ENCODE data around the gene GRK1. TPM values are rescaled to one million over a fixed set of nuclear protein-coding genes. Genes with fewer than 3 reads are reported as not detected.

Gene GRK1
- total and polyA plus RNA-seq, 10 donors = not detected

DNA sequence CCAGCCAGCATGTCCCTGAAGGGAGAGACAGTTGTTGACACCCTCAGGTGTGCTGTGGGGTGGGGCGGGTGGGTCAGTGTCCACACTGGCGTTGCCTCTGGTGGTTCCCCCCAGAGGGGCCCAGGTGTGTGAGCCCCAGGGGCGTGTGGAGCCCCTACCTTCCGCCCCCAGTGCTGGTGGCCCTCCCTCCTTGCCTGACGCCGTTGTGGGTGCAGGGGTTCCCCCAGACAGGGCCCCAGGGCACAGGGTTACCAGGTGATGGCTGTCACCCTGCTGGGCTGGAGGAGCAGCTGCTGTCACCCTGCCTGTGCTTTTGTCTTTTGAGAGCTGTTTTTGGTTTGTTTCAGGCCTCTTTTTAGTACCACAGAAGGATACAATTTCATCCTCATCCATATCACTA lies 36.2 kb upstream of the GRK1 start:
- intact Hi-C loops (cut with DNase I; ENCODE audit: low total_unique reads) = no loop called here
- H3K27me3 ChIP-seq (replicated peaks in 1 of 7) = no peaks in the 10 kb centered on the region
- H3K4me3 ChIP-seq = no peak overlapping the region
- DNase-seq = peak; percentile 57
- no peak overlapping the region for H3K27ac ChIP-seq
- TF ChIP-seq, protein P1, sequence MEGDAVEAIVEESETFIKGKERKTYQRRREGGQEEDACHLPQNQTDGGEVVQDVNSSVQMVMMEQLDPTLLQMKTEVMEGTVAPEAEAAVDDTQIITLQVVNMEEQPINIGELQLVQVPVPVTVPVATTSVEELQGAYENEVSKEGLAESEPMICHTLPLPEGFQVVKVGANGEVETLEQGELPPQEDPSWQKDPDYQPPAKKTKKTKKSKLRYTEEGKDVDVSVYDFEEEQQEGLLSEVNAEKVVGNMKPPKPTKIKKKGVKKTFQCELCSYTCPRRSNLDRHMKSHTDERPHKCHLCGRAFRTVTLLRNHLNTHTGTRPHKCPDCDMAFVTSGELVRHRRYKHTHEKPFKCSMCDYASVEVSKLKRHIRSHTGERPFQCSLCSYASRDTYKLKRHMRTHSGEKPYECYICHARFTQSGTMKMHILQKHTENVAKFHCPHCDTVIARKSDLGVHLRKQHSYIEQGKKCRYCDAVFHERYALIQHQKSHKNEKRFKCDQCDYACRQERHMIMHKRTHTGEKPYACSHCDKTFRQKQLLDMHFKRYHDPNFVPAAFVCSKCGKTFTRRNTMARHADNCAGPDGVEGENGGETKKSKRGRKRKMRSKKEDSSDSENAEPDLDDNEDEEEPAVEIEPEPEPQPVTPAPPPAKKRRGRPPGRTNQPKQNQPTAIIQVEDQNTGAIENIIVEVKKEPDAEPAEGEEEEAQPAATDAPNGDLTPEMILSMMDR (IDR thresholded peaks at IDR 0.05 in 8 of 11, conservative IDR thresholded peaks at IDR 0.05 in 3 of 11) = no peak
- no peak for TF ChIP-seq POLR2AphosphoS5 (IDR thresholded peaks at IDR 0.05)
- TF ChIP-seq POLR2A (IDR thresholded peaks at IDR 0.05) = no peak
- WGBS, 5 donors = 73 to 91% (median 87%) methylated on average over 3 to 6 of the region's 6 CpGs
- no peaks in the 10 kb centered on the region for H3K9me3 ChIP-seq
- peaks cover 0 to 13% (median 0%) of the 10 kb centered on the region in 6 donors for H3K4me1 ChIP-seq
- peaks cover 0 to 97% (median 48%) of the 10 kb centered on the region in 6 donors for H3K36me3 ChIP-seq

GRCh38 chr13:113631341-113632095 lies 35.5 kb upstream of the GRK1 start:
- TF ChIP-seq, protein P1 (IDR thresholded peaks at IDR 0.05 in 8 of 11, conservative IDR thresholded peaks at IDR 0.05 in 3 of 11) = no peak
- TF ChIP-seq POLR2AphosphoS5 (IDR thresholded peaks at IDR 0.05) (no peak), POLR2A (IDR thresholded peaks at IDR 0.05) (no peak)
- no peak overlapping the region for H3K4me3 ChIP-seq

GRCh38 chr13:113632706-113633484 lies 34.1 kb upstream of the GRK1 start:
- H3K27ac ChIP-seq = no peak overlapping the region
- H3K4me3 ChIP-seq = no peak overlapping the region
- H3K27me3 ChIP-seq (replicated peaks in 1 of 7) = no peaks in the 10 kb centered on the region
- TF ChIP-seq POLR2AphosphoS5 (IDR thresholded peaks at IDR 0.05) = no peak
- TF ChIP-seq POLR2A (IDR thresholded peaks at IDR 0.05) = no peak
- TF ChIP-seq, protein P1 (IDR thresholded peaks at IDR 0.05 in 8 of 11, conservative IDR thresholded peaks at IDR 0.05 in 3 of 11) = no peak
- H3K4me1 ChIP-seq = no peaks in the 10 kb centered on the region
- H3K36me3 ChIP-seq = peaks cover 4 to 100% (median 66%) of the 10 kb centered on the region in 6 donors
- peak; percentile 41 for DNase-seq
- intact Hi-C loops (cut with DNase I; ENCODE audit: low total_unique reads) = no loop called here
- no peaks in the 10 kb centered on the region for H3K9me3 ChIP-seq
- WGBS, 5 donors = 90 to 95% (median 94%) methylated on average over 33 to 38 of the region's 38 CpGs

More at GRCh38 chr13:113631341-113632095, 35.5 kb upstream of the GRK1 start:
- peak; percentile 59 for DNase-seq
- no peak overlapping the region for H3K27ac ChIP-seq
- peaks cover 0 to 100% (median 55%) of the 10 kb centered on the region in 6 donors for H3K36me3 ChIP-seq
- 92 to 97% (median 96%) methylated on average over 42 of the region's 42 CpGs for whole genome bisulfite sequencing, 5 donors
- intact Hi-C loops (cut with DNase I; ENCODE audit: low total_unique reads) = no loop called here
- H3K27me3 ChIP-seq (replicated peaks in 1 of 7) = no peaks in the 10 kb centered on the region
- no peaks in the 10 kb centered on the region for H3K9me3 ChIP-seq
- peaks cover 0 to 9% (median 0%) of the 10 kb centered on the region in 6 donors for H3K4me1 ChIP-seq

DNA sequence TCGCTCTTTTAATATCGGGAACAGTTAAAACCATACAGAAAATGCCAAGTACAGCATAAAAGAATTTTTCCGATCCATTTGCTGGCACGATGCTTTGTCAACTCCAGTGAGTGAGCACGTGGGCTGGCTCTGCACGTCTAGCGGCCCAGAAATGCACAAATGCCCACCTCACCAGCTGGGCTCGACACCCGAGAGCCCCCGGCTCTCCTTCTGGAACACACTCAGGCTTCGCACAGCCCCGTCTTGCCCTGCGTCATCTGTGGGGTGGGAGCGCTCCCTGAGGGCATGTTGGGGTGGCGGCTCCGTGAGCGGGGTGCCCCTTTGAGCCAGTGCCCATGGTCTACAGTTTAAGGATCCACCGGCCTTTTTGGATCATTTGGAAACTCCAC lies 33.5 kb upstream of the GRK1 start:
- DNase-seq = peak; percentile 59
- TF ChIP-seq, protein P1 (IDR thresholded peaks at IDR 0.05 in 8 of 11, conservative IDR thresholded peaks at IDR 0.05 in 3 of 11) = no peak
- no peak for TF ChIP-seq POLR2AphosphoS5 (IDR thresholded peaks at IDR 0.05)
- TF ChIP-seq POLR2A (IDR thresholded peaks at IDR 0.05) = no peak
- Histone ChIP-seq H3K4me1 (no peaks in the 10 kb centered on the region), H3K36me3 (peaks cover 7 to 100% (median 72%) of the 10 kb centered on the region in 6 donors), H3K27me3 (replicated peaks in 1 of 7) (no peaks in the 10 kb centered on the region), H3K27ac (no peak overlapping the region), H3K9me3 (no peaks in the 10 kb centered on the region), H3K4me3 (no peak overlapping the region)
- WGBS, 5 donors = 96 to 98% (median 98%) methylated on average over 13 to 18 of the region's 18 CpGs
- intact Hi-C loops (cut with DNase I; ENCODE audit: low total_unique reads) = no loop called here
